GM18520 (cell line): ENCODE data around the gene PHF3.

Experiments
- ATAC-seq: cut with Tn5 transposase; IDR thresholded peaks from one replicate; pipeline ENCODE4 v1.9.1; 2021; ENCODE audit not compliant: unreplicated experiment

PHF3 gene

GRCh38 chr6:63635588-63636517, at the start of gene PHF3:
TSS of gene PHF3 (plus strand) at chr6:63635802. CDS start at chr6:63646552, 10,750 bp downstream.
- peak; percentile 82 for ATAC-seq

GRCh38 chr6:63589952-63590411, 45.6 kb upstream of the PHF3 start:
- no peak for ATAC-seq

- ATAC-seq: no peak
Observed at GRCh38 chr6:63592886-63593285, 42.7 kb upstream of the PHF3 start.

GRCh38 chr6:63597141-63598048, 38.2 kb upstream of the PHF3 start:
- ATAC-seq: no peak

GRCh38 chr6:63598049-63599036, 37.3 kb upstream of the PHF3 start:
- ATAC-seq: peak; percentile 99

GRCh38 chr6:63599243-63599642, 36.4 kb upstream of the PHF3 start:
- ATAC-seq: no peak

GRCh38 chr6:63600136-63600535, 35.5 kb upstream of the PHF3 start:
- no peak for ATAC-seq

- ATAC-seq: no peak
Observed at GRCh38 chr6:63609231-63609630, 26.4 kb upstream of the PHF3 start.

- ATAC-seq: no peak
Observed at GRCh38 chr6:63610944-63611343, 24.7 kb upstream of the PHF3 start.

- ATAC-seq: no peak
Observed at GRCh38 chr6:63611560-63611959, 24.0 kb upstream of the PHF3 start.

GRCh38 chr6:63615590-63615989, 20.0 kb upstream of the PHF3 start:
- no peak for ATAC-seq

GRCh38 chr6:63624091-63624490, 11.5 kb upstream of the PHF3 start:
- ATAC-seq: no peak

- ATAC-seq: no peak
Observed at GRCh38 chr6:63630466-63630865, 5.1 kb upstream of the PHF3 start.

GRCh38 chr6:63634630-63635029, 972 bp upstream of the PHF3 start:
- no peak for ATAC-seq

- no peak for ATAC-seq
Observed at GRCh38 chr6:63635215-63635587, 401 bp upstream of the PHF3 start.

- no peak for ATAC-seq
Observed at GRCh38 chr6:63636518-63637021, 968 bp downstream of the PHF3 start.

GRCh38 chr6:63637865-63638445, 2.4 kb downstream of the PHF3 start:
- ATAC-seq: no peak

- no peak for ATAC-seq
Observed at GRCh38 chr6:63640062-63640461, 4.5 kb downstream of the PHF3 start.

GRCh38 chr6:63643862-63644261, 8.3 kb downstream of the PHF3 start:
- no peak for ATAC-seq
